HepG2 (cell line): ENCODE measurements around the gene ARTN. TPM values are rescaled to one million over a fixed set of nuclear protein-coding genes. Genes with fewer than 3 reads are reported as not detected.
A peak's percentile ranks its signal among the peaks of the same experiment; 100 is the strongest.

Experiments used
- ATAC-seq: fragments of 200-7000 bp; cut with Tn5 transposase; 3 replicates; pipeline ENCODE4 v1.9.1; 2020; ENCODE audit warnings: mild to moderate bottlenecking, moderate library complexity
- BruUV-seq: library from RNA; stranded (reverse); fragments of 400-500 nt; replicated peaks from 2 replicates; lab custom pipeline; 2021; lab: Mats Ljungman, UMichigan
- CTCF ChIA-PET: fragments of 300-600 bp; formaldehyde crosslinking; extraction: SDS; loops from one replicate; lab custom pipeline; 2021; ENCODE audit warnings: low total read pairs, inconsistent platforms, low intra/inter-chr PET ratio; lab: Yijun Ruan, JAX
- POLR2A ChIA-PET: fragments of 350-600 bp; sonication (Branson Sonifier 250); formaldehyde crosslinking; loops from one replicate; lab custom pipeline; 2020; ENCODE audit warnings: antibody characterized with exemption, inconsistent platforms; lab: Yijun Ruan, JAX
- DNase-seq: peaks from one replicate; pipeline ENCODE4 v3.0.0-alpha.2; 2015; ENCODE audit warnings: low spot score
- FAIRE-seq: peaks from 3 replicates; lab custom pipeline; 2011; peaks lifted over from hg19 to GRCh38; lab: Jason Lieb, UNC
- H2AFZ ChIP-seq: one replicate; pipeline ENCODE4 v1.6.1; 2011; ENCODE audit warnings: low read length, inconsistent platforms
- H3K27ac ChIP-seq: fragments of 300-600 bp; 3 replicates; pipeline ENCODE4 v1.8.0; 2011; ENCODE audit warnings: mixed run types, mild to moderate bottlenecking, mixed read lengths, low read length, inconsistent platforms; ENCODE audit not compliant: insufficient read depth; ENCODE audit errors: extremely low read length
- H3K27me3 ChIP-seq, 2 experiments: fragments of 200-600 bp in 1 of 2; 2 replicates in 1 of 2; 3 replicates in 1 of 2; pipeline versions ENCODE4 v1.6.0 to v1.8.0; 2011; ENCODE audit warnings: low read length in 2 of 2, mild to moderate bottlenecking in 2 of 2, moderate library complexity in 2 of 2, inconsistent platforms in 1 of 2; ENCODE audit not compliant: insufficient read depth in 2 of 2, control insufficient read depth in 1 of 2
- H3K36me3 ChIP-seq, 2 experiments: fragments of 200-600 bp in 1 of 2; replicated peaks in 1 of 2; 2 replicates in 1 of 2; 3 replicates in 1 of 2; pipeline versions ENCODE4 v1.5.1 to v1.8.0; 2011; ENCODE audit warnings: low read length in 2 of 2, inconsistent platforms in 1 of 2; ENCODE audit not compliant: insufficient read depth in 2 of 2, control insufficient read depth in 1 of 2
- H3K4me1 ChIP-seq: 2 replicates; pipeline ENCODE4 v1.5.1; 2012; ENCODE audit warnings: low read length, inconsistent platforms; ENCODE audit not compliant: insufficient read depth
- H3K4me2 ChIP-seq: 2 replicates; pipeline ENCODE4 v1.6.0; 2011; ENCODE audit warnings: low read depth, low read length, inconsistent platforms
- H3K4me3 ChIP-seq, 3 experiments: fragments of 200-600 bp in 1 of 3; sonication (generic), shearing (Covaris generic) in 1 of 3; replicated peaks in 1 of 3; 2 replicates each; pipeline ENCODE4 v1.5.1; 2011 to 2016; ENCODE audit warnings: low read length in 3 of 3, inconsistent platforms in 2 of 3, low read depth in 2 of 3, mild to moderate bottlenecking in 2 of 3, control low read depth in 1 of 3, mixed read lengths in 1 of 3; ENCODE audit not compliant: insufficient read depth in 1 of 3
- H3K79me2 ChIP-seq: one replicate; pipeline ENCODE4 v1.6.1; 2011; ENCODE audit warnings: low read length, inconsistent platforms; ENCODE audit not compliant: insufficient read depth
- H3K9ac ChIP-seq: 2 replicates; pipeline ENCODE4 v1.6.0; 2011; ENCODE audit warnings: mild to moderate bottlenecking, low read depth, low read length, inconsistent platforms; ENCODE audit not compliant: insufficient read depth
- H3K9me3 ChIP-seq: 2 replicates; pipeline ENCODE4 v1.5.1; 2012; ENCODE audit warnings: mild to moderate bottlenecking, low read length
- H4K20me1 ChIP-seq: 2 replicates; pipeline ENCODE4 v1.6.0; 2011; ENCODE audit warnings: inconsistent platforms, mild to moderate bottlenecking, low read length, moderate library complexity; ENCODE audit not compliant: insufficient read depth
- CTCF ChIP-seq: sonication (generic); formaldehyde crosslinking; IDR thresholded peaks from 2 replicates; pipeline ENCODE4 v1.5.0; 2020; ENCODE audit warnings: mild to moderate bottlenecking, missing genetic modification reagents, moderate library complexity
- DRAP1 ChIP-seq: IDR thresholded peaks from 2 replicates; pipeline ENCODE4 v1.6.1; 2016; ENCODE audit warnings: missing genetic modification reagents, missing compliant biosample characterization
- ISL2 ChIP-seq: sonication (generic); formaldehyde crosslinking; IDR thresholded peaks from 2 replicates; pipeline ENCODE4 v1.5.0; 2020; ENCODE audit warnings: missing genetic modification reagents
- KLF11 ChIP-seq: IDR thresholded peaks from 2 replicates; pipeline ENCODE4 v1.6.1; 2016; ENCODE audit warnings: missing compliant biosample characterization
- MXD4 ChIP-seq: IDR thresholded peaks from 2 replicates; pipeline ENCODE4 v1.6.1; 2016; ENCODE audit warnings: mild to moderate bottlenecking, missing biosample characterization, missing genetic modification reagents
- MYC ChIP-seq: sonication (generic); formaldehyde crosslinking; IDR thresholded peaks from 2 replicates; pipeline ENCODE4 v1.9.0; 2021; ENCODE audit warnings: missing genetic modification reagents, borderline replicate concordance
- RAD51 ChIP-seq: fragments of 450-650 bp; IDR thresholded peaks from 2 replicates; pipeline ENCODE4 v1.6.1; 2016; ENCODE audit warnings: borderline replicate concordance
- XBP1 ChIP-seq: sonication (generic); formaldehyde crosslinking; IDR thresholded peaks from 2 replicates; pipeline ENCODE4 v1.5.0; 2020; ENCODE audit warnings: missing genetic modification reagents
- ZNF143 ChIP-seq: sonication (generic); formaldehyde crosslinking; IDR thresholded peaks from 2 replicates; pipeline ENCODE4 v1.4.0; 2020; ENCODE audit warnings: missing genetic modification reagents
- ZNF557 ChIP-seq: sonication (generic); formaldehyde crosslinking; IDR thresholded peaks from 2 replicates; pipeline ENCODE4 v1.4.0; 2020; ENCODE audit warnings: missing genetic modification reagents
- ZNF569 ChIP-seq: sonication (generic); formaldehyde crosslinking; IDR thresholded peaks from 2 replicates; pipeline ENCODE4 v1.5.0; 2020; ENCODE audit warnings: mild to moderate bottlenecking, missing genetic modification reagents, moderate library complexity, borderline replicate concordance
- ZNF768 ChIP-seq: sonication (generic); formaldehyde crosslinking; IDR thresholded peaks from 2 replicates; pipeline ENCODE4 v1.4.0; 2020; ENCODE audit warnings: missing genetic modification reagents
- WGBS: methylation state at CpG from one replicate; pipeline ENCODE4 v1.1.6; 2017; ENCODE audit warnings: low lambda C conversion rate; 5-methylcytosine and 5-hydroxymethylcytosine counted together
- in situ Hi-C: cut with HindIII; loops from 2 replicates; pipeline ENCODE4 v1.10.0; 2017; ENCODE audit warnings: low pct_unique_long_range_greater_than_20kb; ENCODE audit not compliant: extremely low pct_ligation_motif_present
- intact Hi-C: fragments of 100-400 bp; cut with micrococcal nuclease; formaldehyde crosslinking; loops from one replicate; pipeline ENCODE4 v1.10.0; 2022; ENCODE audit not compliant: unreplicated experiment
- polyA plus RNA-seq, 8 experiments: library from polyadenylated mRNA; depleted of rRNA in 3 of 8; stranded (reverse) in 7 of 8; unstranded in 1 of 8; fragments of >200 nt; fragmentation: Illumina TruSeq in 4 of 8; extraction: Trizol in 4 of 8; gene quantifications; 2 replicates each; pipeline versions ENCODE4 v1.2.1 to v1.2.3, GENCODE V29; 2011 to 2016; ENCODE audit warnings: low read depth in 4 of 8, missing spikeins in 1 of 8, mixed read lengths in 1 of 8; ENCODE audit not compliant: insufficient read depth in 1 of 8
- total RNA-seq, 5 experiments: library from RNA; depleted of rRNA; stranded (reverse); fragments of >200 nt; fragmentation: Illumina TruSeq; extraction: Trizol; gene quantifications; 2 replicates each; pipeline ENCODE4 v1.2.3, GENCODE V29; 2016; ENCODE audit warnings: low read depth in 1 of 5
- TF ChIP-seq, protein P1 (sequence below): sonication (generic); formaldehyde crosslinking; IDR thresholded peaks from 2 replicates; pipeline ENCODE4 v1.4.0; 2020; ENCODE audit warnings: missing genetic modification reagents

The ARTN gene
- total and polyA plus RNA-seq, 2 of the 13 experiments (the other 11 are each of a cell fraction or from before 2014, with no cell fraction given) = 0.11 to 0.62 TPM

- POLR2A ChIA-PET = no interaction called here
- intact Hi-C loops (no loop called here), in situ Hi-C loops (no loop called here)
- FAIRE-seq = no peak
- Histone ChIP-seq H3K27ac (no peak overlapping the region), H3K27me3 (no peaks in the 10 kb centered on the region), H3K4me3 (no peak overlapping the region), H3K4me2 (no peak overlapping the region), H4K20me1 (no peaks in the 10 kb centered on the region), H3K4me1 (no peaks in the 10 kb centered on the region), H3K79me2 (no peaks in the 10 kb centered on the region), H3K36me3 (no peaks in the 10 kb centered on the region), H2AFZ (no peak overlapping the region), H3K9me3 (no peaks in the 10 kb centered on the region), H3K9ac (no peak overlapping the region)
- CTCF ChIA-PET = no interaction called here
- DNase-seq = no peak
- 90% methylated on average over 5 of the region's 5 CpGs for WGBS
- no peak for TF ChIP-seq ZNF569 (CRISPR knock-in tag)
- TF ChIP-seq CTCF (CRISPR knock-in tag) = 0 out of 2 replicates have a peak, but pooled peaks have one; percentile 9
- ATAC-seq = no peak
- no TSS peak for BruUV-seq
Observed at GRCh38 chr1:43908858-43909257, 24.7 kb upstream of the ARTN start.

- no TSS peak for BruUV-seq
- intact Hi-C loops = no loop called here
- H3K4me1 ChIP-seq = no peaks in the 10 kb centered on the region
- H3K27me3 ChIP-seq = no peaks in the 10 kb centered on the region
- H3K79me2 ChIP-seq = no peaks in the 10 kb centered on the region
- H3K9ac ChIP-seq = no peak overlapping the region
- 100% methylated on average over 1 of the region's 1 CpG for WGBS
- in situ Hi-C loops = no loop called here
- no peak for DNase-seq
- no peak overlapping the region for H3K4me2 ChIP-seq
- ATAC-seq = no peak
- H3K9me3 ChIP-seq = no peaks in the 10 kb centered on the region
- CTCF ChIA-PET = no interaction called here
- no peak overlapping the region for H3K27ac ChIP-seq
- H4K20me1 ChIP-seq = no peaks in the 10 kb centered on the region
- no peak overlapping the region for H3K4me3 ChIP-seq
- no peak overlapping the region for H2AFZ ChIP-seq
- POLR2A ChIA-PET = no interaction called here
- no peak for FAIRE-seq
- H3K36me3 ChIP-seq = no peaks in the 10 kb centered on the region
- TF ChIP-seq RAD51 (no peak), DRAP1 (CRISPR knock-in tag) (no peak), ZNF768 (no peak), ZNF557 (CRISPR knock-in tag) (no peak), CTCF (CRISPR knock-in tag) (no peak), MXD4 (CRISPR knock-in tag) (no peak), MYC (CRISPR knock-in tag) (no peak), XBP1 (CRISPR knock-in tag) (no peak), KLF11 (CRISPR knock-in tag) (no peak), ZNF143 (CRISPR knock-in tag) (no peak), ISL2 (CRISPR knock-in tag) (no peak)
- TF ChIP-seq, protein P1, sequence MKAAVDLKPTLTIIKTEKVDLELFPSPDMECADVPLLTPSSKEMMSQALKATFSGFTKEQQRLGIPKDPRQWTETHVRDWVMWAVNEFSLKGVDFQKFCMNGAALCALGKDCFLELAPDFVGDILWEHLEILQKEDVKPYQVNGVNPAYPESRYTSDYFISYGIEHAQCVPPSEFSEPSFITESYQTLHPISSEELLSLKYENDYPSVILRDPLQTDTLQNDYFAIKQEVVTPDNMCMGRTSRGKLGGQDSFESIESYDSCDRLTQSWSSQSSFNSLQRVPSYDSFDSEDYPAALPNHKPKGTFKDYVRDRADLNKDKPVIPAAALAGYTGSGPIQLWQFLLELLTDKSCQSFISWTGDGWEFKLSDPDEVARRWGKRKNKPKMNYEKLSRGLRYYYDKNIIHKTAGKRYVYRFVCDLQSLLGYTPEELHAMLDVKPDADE (CRISPR knock-in tag) = no peak
Observed at GRCh38 chr1:43910343-43910742, 23.3 kb upstream of the ARTN start.
